Transverse colon (tissue), 3 donors: ENCODE data around the gene CBX2.

Experiments used
- POLR2A ChIP-seq: fragments of 450-650 bp; IDR thresholded peaks from one replicate; pipeline ENCODE4 v1.6.1; 2016; ENCODE audit warnings: antibody characterized with exemption, mild to moderate bottlenecking, moderate library complexity
- TF ChIP-seq, protein P1 (sequence below), 5 experiments: fragments of 200-600 bp in 3 of 5; fragments of 450-650 bp in 2 of 5; sonication (generic) in 3 of 5; IDR thresholded peaks; 1 replicate in 2 of 5; 2 replicates in 3 of 5; pipeline ENCODE4 v1.5.1; 2016 to 2017; ENCODE audit warnings: antibody characterized with exemption in 5 of 5, inconsistent platforms in 3 of 5, mild to moderate bottlenecking in 2 of 5, moderate library complexity in 1 of 5

DNA sequence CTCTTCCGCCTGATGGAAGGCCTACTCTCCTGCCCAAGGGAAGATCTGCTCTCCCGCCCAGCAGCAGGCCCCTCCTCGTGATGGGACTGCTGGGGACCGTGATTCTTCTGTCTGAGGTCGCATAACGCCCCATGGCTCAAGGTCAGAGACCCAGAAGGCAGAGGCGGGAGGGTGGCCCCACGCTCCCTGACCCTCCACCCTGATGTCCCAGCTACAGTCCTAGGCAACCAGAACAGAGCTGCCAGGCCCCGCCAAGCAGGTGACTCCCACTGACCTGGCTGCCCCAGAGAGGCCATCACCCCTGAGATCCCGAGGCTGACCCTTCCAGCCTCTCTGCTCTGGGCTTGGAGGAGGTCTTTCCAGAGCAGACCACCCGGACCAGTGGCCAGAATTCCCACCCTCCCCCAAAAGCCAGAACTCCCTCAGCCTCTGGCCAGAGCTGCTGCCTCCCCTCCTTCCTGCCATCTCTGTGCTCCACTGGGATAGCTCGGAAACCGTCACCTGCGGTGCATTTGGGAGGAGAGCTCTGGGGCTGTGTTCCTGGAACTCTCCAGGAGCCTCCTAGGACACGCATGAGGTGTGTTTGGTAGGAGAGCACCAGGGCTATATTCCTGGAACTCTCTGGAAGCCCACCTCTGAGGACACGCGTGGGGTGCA is 39.9 kb upstream of the CBX2 start:
- TF ChIP-seq, protein P1, sequence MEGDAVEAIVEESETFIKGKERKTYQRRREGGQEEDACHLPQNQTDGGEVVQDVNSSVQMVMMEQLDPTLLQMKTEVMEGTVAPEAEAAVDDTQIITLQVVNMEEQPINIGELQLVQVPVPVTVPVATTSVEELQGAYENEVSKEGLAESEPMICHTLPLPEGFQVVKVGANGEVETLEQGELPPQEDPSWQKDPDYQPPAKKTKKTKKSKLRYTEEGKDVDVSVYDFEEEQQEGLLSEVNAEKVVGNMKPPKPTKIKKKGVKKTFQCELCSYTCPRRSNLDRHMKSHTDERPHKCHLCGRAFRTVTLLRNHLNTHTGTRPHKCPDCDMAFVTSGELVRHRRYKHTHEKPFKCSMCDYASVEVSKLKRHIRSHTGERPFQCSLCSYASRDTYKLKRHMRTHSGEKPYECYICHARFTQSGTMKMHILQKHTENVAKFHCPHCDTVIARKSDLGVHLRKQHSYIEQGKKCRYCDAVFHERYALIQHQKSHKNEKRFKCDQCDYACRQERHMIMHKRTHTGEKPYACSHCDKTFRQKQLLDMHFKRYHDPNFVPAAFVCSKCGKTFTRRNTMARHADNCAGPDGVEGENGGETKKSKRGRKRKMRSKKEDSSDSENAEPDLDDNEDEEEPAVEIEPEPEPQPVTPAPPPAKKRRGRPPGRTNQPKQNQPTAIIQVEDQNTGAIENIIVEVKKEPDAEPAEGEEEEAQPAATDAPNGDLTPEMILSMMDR (IDR thresholded peaks at IDR 0.05), result no peak
- TF ChIP-seq POLR2A, result no peak
